A549 (cell line): ENCODE results near the gene SULF2. TPM values are rescaled to one million over a fixed set of nuclear protein-coding genes. Genes with fewer than 3 reads are reported as not detected.

Source experiments
- ATAC-seq, 2 experiments: fragments of 200-7000 bp in 1 of 2; fragments of >200 bp in 1 of 2; cut with Nextera tagmentation in 1 of 2; cut with Tn5 transposase in 1 of 2; 3 replicates each; pipeline versions ENCODE4 v1.8.0 to v1.9.1; 2018 to 2020; ENCODE audit warnings: mild to moderate bottlenecking in 1 of 2, moderate library complexity in 1 of 2
- CTCF ChIA-PET: fragments of 300-600 bp; sonication (Branson Sonifier 250); formaldehyde crosslinking; extraction: SDS; loops from one replicate; lab custom pipeline; 2021; ENCODE audit warnings: antibody characterized with exemption, inconsistent platforms; lab: Yijun Ruan, JAX
- POLR2A ChIA-PET: fragments of 350-600 bp; formaldehyde crosslinking; extraction: SDS; loops from one replicate; lab custom pipeline; 2021; ENCODE audit warnings: antibody characterized with exemption, inconsistent platforms; lab: Yijun Ruan, JAX
- DNase-seq, 2 experiments: peaks; one replicate each; pipeline versions ENCODE4 v3.0.0 to v3.0.0-alpha.2; 2011 to 2016; ENCODE audit warnings: low read depth in 1 of 2, low spot score in 1 of 2
- FAIRE-seq: peaks from 2 replicates; lab custom pipeline; 2011; peaks lifted over from hg19 to GRCh38; lab: Jason Lieb, UNC
- H3K27ac ChIP-seq, 2 experiments: fragments of >200 bp; sonication (Bioruptor Twin); formaldehyde crosslinking; 3 replicates each; pipeline ENCODE4 v1.5.1; 2016 to 2017
- H3K4me1 ChIP-seq: fragments of >200 bp; sonication (Bioruptor Twin); formaldehyde crosslinking; 3 replicates; pipeline ENCODE4 v1.6.1; 2016
- H3K4me2 ChIP-seq: fragments of >200 bp; sonication (Bioruptor Twin); formaldehyde crosslinking; 3 replicates; pipeline ENCODE4 v1.6.1; 2016
- H3K4me3 ChIP-seq: fragments of >200 bp; sonication (Bioruptor Twin); formaldehyde crosslinking; 3 replicates; pipeline ENCODE4 v1.5.1; 2016
- H3K9me3 ChIP-seq: fragments of >200 bp; sonication (Bioruptor Twin); formaldehyde crosslinking; 3 replicates; pipeline ENCODE4 v1.6.1; 2016
- CBX2 ChIP-seq: fragments of 200-600 bp; sonication (generic); IDR thresholded peaks from 2 replicates; pipeline ENCODE4 v1.6.1; 2016; ENCODE audit warnings: low read depth, mild to moderate bottlenecking, borderline replicate concordance
- CBX8 ChIP-seq: fragments of 200-600 bp; sonication (generic); IDR thresholded peaks from 2 replicates; pipeline ENCODE4 v1.6.1; 2016
- CEBPB ChIP-seq, 2 experiments: fragments of >200 bp in 1 of 2; sonication (Bioruptor Twin) in 1 of 2; formaldehyde crosslinking in 1 of 2; IDR thresholded peaks; 2 replicates each; pipeline ENCODE4 v1.6.1; 2012 to 2016
- CHD2 ChIP-seq: fragments of 150-350 bp; IDR thresholded peaks from 2 replicates; pipeline ENCODE4 v1.6.1; 2014; ENCODE audit warnings: low read length; ENCODE audit not compliant: partially characterized antibody
- EHF ChIP-seq: fragments of 250-450 bp; sonication (Bioruptor Pico); IDR thresholded peaks from 2 replicates; pipeline ENCODE4 v1.5.0; 2020; ENCODE audit warnings: mild to moderate bottlenecking
- EHMT2 ChIP-seq: fragments of 200-600 bp; sonication (generic); IDR thresholded peaks from 2 replicates; pipeline ENCODE4 v1.6.1; 2016; ENCODE audit warnings: antibody characterized with exemption, low read depth, mild to moderate bottlenecking, moderate library complexity
- HEYL ChIP-seq: fragments of 250-450 bp; sonication (Bioruptor Pico); IDR thresholded peaks from 2 replicates; pipeline ENCODE4 v1.8.0; 2021; ENCODE audit warnings: mild to moderate bottlenecking, moderate library complexity
- HOXA7 ChIP-seq: fragments of 250-450 bp; sonication (Bioruptor Pico); IDR thresholded peaks from 2 replicates; pipeline ENCODE4 v1.5.0; 2020; ENCODE audit warnings: mild to moderate bottlenecking, moderate library complexity
- HOXB13 ChIP-seq: fragments of 250-450 bp; sonication (Bioruptor Pico); IDR thresholded peaks from 2 replicates; pipeline ENCODE4 v1.5.0; 2020; ENCODE audit warnings: low read depth, mild to moderate bottlenecking, moderate library complexity
- JUN ChIP-seq, 2 experiments: fragments of >200 bp; sonication (Bioruptor Twin); formaldehyde crosslinking; IDR thresholded peaks; 2 replicates in 1 of 2; 3 replicates in 1 of 2; pipeline ENCODE4 v1.6.1; 2016 to 2017
- JUNB ChIP-seq: fragments of >200 bp; sonication (Bioruptor Twin); formaldehyde crosslinking; IDR thresholded peaks from 2 replicates; pipeline ENCODE4 v1.6.1; 2016
- MAFK ChIP-seq: fragments of 450-650 bp; IDR thresholded peaks from 2 replicates; pipeline ENCODE4 v1.6.1; 2014; ENCODE audit not compliant: partially characterized antibody
- MAZ ChIP-seq: fragments of 150-350 bp; IDR thresholded peaks from 2 replicates; pipeline ENCODE4 v1.6.1; 2014; ENCODE audit warnings: antibody characterized with exemption, low read depth, low read length, borderline replicate concordance
- RFX5 ChIP-seq: fragments of 450-650 bp; IDR thresholded peaks from 2 replicates; pipeline ENCODE4 v1.7.1; 2014; ENCODE audit warnings: antibody characterized with exemption, mild to moderate bottlenecking, moderate library complexity
- WGBS: methylation state at CpG from one replicate; pipeline ENCODE4 v1.1.6; 2017; ENCODE audit errors: missing lambda C conversion rate; 5-methylcytosine and 5-hydroxymethylcytosine counted together
- polyA plus RNA-seq, 4 experiments: library from polyadenylated mRNA; depleted of rRNA in 3 of 4; stranded (reverse); fragments of >200 nt; fragmentation: RNase III in 1 of 4; extraction: RNeasy Plus Mini Kit Qiagen cat#74134 plus additional on column Dnase treatment in 1 of 4; gene quantifications; 2 replicates in 3 of 4; 3 replicates in 1 of 4; pipeline ENCODE4 v1.2.3, GENCODE V29; 2011 to 2017
- TF ChIP-seq, protein P1 (sequence below): IDR thresholded peaks from 2 replicates; pipeline ENCODE4 v1.6.1; 2012; ENCODE audit warnings: low read depth, borderline replicate concordance
- TF ChIP-seq, protein P2 (sequence below): fragments of 250-450 bp; sonication (Bioruptor Pico); IDR thresholded peaks from 2 replicates; pipeline ENCODE4 v1.5.0; 2021; ENCODE audit warnings: mild to moderate bottlenecking, moderate library complexity, borderline replicate concordance
- TF ChIP-seq, protein P3 (sequence below): fragments of 250-450 bp; sonication (Bioruptor Pico); IDR thresholded peaks from 2 replicates; pipeline ENCODE4 v1.5.0; 2020; ENCODE audit warnings: low read depth, mild to moderate bottlenecking, moderate library complexity
- TF ChIP-seq, protein P4 (sequence below): fragments of >200 bp; sonication (Bioruptor Twin); formaldehyde crosslinking; IDR thresholded peaks from 2 replicates; pipeline ENCODE4 v1.6.1; 2016
- TF ChIP-seq, protein P5 (sequence below): IDR thresholded peaks from 2 replicates; pipeline ENCODE4 v1.6.1; 2012
- TF ChIP-seq, protein P6 (sequence below): fragments of 200-600 bp; sonication (generic); IDR thresholded peaks from 2 replicates; pipeline ENCODE4 v1.6.1; 2016; ENCODE audit warnings: antibody characterized with exemption, mild to moderate bottlenecking, moderate library complexity
- TF ChIP-seq, protein P7 (sequence below): fragments of >200 bp; sonication (Bioruptor Twin); formaldehyde crosslinking; IDR thresholded peaks from 3 replicates; pipeline ENCODE4 v1.6.1; 2016
- TF ChIP-seq, protein P8 (sequence below): fragments of 150-350 bp; IDR thresholded peaks from 2 replicates; pipeline ENCODE4 v1.6.1; 2014; ENCODE audit warnings: low read depth, mild to moderate bottlenecking, low read length
- TF ChIP-seq, protein P9 (sequence below): fragments of 450-650 bp; IDR thresholded peaks from 2 replicates; pipeline ENCODE4 v1.6.1; 2014; ENCODE audit warnings: antibody characterized with exemption

The SULF2 gene
- polyA plus RNA-seq, 2 of the 4 experiments (the other 2 are of a cell fraction) = 5.8 to 16.8 TPM

DNA sequence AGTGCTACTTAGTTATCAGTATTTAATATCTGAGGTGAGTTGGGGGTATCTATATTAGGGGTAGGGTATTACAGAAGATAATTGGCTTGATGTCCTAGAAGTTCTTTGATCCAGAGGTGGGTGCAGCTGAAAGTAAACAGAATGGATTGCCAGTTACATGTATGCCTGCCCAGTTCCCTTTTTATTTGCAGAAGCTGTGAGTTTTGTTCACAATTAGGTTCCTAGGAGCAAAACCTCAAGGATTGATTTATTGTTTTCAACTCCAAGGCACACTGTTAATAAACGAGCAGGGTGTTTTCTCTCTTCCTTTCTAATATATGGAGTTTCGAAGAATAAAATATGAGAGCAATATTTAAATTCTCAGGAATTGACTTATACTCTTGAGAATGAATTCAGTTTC lies 129.0 kb downstream of the SULF2 start:
- Histone ChIP-seq H3K4me1 (no peaks in the 10 kb centered on the region), H3K4me2 (no peak overlapping the region), H3K27ac (no peak overlapping the region), H3K9me3 (no peaks in the 10 kb centered on the region), H3K4me3 (no peak overlapping the region)
- WGBS = 93% methylated on average over 2 of the region's 2 CpGs
- FAIRE-seq (no peak), ATAC-seq (no peak), DNase-seq (no peak)
- no peak for TF ChIP-seq HEYL
- no peak for TF ChIP-seq HOXA7
- no peak for TF ChIP-seq MAFK
- no peak for TF ChIP-seq CEBPB (IDR thresholded peaks at IDR 0.05)
- no peak for TF ChIP-seq HOXB13 (CRISPR knock-in tag)
- TF ChIP-seq, protein P1, sequence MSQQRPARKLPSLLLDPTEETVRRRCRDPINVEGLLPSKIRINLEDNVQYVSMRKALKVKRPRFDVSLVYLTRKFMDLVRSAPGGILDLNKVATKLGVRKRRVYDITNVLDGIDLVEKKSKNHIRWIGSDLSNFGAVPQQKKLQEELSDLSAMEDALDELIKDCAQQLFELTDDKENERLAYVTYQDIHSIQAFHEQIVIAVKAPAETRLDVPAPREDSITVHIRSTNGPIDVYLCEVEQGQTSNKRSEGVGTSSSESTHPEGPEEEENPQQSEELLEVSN = no peak
- TF ChIP-seq, protein P2, sequence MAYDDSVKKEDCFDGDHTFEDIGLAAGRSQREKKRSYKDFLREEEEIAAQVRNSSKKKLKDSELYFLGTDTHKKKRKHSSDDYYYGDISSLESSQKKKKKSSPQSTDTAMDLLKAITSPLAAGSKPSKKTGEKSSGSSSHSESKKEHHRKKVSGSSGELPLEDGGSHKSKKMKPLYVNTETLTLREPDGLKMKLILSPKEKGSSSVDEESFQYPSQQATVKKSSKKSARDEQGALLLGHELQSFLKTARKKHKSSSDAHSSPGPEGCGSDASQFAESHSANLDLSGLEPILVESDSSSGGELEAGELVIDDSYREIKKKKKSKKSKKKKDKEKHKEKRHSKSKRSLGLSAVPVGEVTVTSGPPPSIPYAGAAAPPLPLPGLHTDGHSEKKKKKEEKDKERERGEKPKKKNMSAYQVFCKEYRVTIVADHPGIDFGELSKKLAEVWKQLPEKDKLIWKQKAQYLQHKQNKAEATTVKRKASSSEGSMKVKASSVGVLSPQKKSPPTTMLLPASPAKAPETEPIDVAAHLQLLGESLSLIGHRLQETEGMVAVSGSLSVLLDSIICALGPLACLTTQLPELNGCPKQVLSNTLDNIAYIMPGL = no peak
- TF ChIP-seq, protein P3, sequence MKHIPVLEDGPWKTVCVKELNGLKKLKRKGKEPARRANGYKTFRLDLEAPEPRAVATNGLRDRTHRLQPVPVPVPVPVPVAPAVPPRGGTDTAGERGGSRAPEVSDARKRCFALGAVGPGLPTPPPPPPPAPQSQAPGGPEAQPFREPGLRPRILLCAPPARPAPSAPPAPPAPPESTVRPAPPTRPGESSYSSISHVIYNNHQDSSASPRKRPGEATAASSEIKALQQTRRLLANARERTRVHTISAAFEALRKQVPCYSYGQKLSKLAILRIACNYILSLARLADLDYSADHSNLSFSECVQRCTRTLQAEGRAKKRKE = no peak
- TF ChIP-seq, protein P4, sequence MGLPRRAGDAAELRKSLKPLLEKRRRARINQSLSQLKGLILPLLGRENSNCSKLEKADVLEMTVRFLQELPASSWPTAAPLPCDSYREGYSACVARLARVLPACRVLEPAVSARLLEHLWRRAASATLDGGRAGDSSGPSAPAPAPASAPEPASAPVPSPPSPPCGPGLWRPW = no peak
- TF ChIP-seq CHD2 = no peak
- no peak for TF ChIP-seq JUN (IDR thresholded peaks at IDR 0.05)
- TF ChIP-seq, protein P5, sequence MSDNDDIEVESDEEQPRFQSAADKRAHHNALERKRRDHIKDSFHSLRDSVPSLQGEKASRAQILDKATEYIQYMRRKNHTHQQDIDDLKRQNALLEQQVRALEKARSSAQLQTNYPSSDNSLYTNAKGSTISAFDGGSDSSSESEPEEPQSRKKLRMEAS = no peak
- TF ChIP-seq, protein P6, sequence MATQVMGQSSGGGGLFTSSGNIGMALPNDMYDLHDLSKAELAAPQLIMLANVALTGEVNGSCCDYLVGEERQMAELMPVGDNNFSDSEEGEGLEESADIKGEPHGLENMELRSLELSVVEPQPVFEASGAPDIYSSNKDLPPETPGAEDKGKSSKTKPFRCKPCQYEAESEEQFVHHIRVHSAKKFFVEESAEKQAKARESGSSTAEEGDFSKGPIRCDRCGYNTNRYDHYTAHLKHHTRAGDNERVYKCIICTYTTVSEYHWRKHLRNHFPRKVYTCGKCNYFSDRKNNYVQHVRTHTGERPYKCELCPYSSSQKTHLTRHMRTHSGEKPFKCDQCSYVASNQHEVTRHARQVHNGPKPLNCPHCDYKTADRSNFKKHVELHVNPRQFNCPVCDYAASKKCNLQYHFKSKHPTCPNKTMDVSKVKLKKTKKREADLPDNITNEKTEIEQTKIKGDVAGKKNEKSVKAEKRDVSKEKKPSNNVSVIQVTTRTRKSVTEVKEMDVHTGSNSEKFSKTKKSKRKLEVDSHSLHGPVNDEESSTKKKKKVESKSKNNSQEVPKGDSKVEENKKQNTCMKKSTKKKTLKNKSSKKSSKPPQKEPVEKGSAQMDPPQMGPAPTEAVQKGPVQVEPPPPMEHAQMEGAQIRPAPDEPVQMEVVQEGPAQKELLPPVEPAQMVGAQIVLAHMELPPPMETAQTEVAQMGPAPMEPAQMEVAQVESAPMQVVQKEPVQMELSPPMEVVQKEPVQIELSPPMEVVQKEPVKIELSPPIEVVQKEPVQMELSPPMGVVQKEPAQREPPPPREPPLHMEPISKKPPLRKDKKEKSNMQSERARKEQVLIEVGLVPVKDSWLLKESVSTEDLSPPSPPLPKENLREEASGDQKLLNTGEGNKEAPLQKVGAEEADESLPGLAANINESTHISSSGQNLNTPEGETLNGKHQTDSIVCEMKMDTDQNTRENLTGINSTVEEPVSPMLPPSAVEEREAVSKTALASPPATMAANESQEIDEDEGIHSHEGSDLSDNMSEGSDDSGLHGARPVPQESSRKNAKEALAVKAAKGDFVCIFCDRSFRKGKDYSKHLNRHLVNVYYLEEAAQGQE = no peak
- TF ChIP-seq EHF (CRISPR knock-in tag) = no peak
- TF ChIP-seq CBX2 = no peak
- no peak for TF ChIP-seq MAZ
- ChIA-PET POLR2A (interaction anchor here (0.6 kb wide), 1 partner anchor 460 kb away, joined by 3 read pairs; no protein-coding TSS in a partner anchor), CTCF (no interaction called here)

DNA sequence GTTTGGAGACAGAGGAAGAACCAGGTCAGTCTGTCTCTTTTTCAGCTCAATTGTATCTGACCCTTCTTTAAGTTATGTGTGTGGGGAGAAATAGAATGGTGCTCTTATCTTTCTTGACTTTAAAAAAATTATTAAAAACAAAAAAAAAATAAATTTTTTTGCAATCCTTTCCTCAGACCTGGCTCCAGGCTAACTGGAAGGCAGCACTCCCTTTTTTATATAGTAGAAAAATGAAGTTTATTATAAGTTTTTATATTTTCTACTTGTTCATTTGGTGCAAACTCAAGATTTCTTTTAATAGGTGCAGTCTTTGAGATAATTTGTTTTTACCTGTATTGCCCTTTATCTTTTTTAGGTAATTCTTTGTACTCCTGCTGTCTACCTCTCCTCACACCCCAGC lies 129.6 kb downstream of the SULF2 start:
- FAIRE-seq = no peak
- ChIA-PET POLR2A (no interaction called here), CTCF (no interaction called here)
- TF ChIP-seq CHD2 (no peak), HOXB13 (CRISPR knock-in tag) (no peak), CBX8 (no peak), RFX5 (no peak), JUNB (no peak), EHMT2 (no peak)
- TF ChIP-seq, protein P7, sequence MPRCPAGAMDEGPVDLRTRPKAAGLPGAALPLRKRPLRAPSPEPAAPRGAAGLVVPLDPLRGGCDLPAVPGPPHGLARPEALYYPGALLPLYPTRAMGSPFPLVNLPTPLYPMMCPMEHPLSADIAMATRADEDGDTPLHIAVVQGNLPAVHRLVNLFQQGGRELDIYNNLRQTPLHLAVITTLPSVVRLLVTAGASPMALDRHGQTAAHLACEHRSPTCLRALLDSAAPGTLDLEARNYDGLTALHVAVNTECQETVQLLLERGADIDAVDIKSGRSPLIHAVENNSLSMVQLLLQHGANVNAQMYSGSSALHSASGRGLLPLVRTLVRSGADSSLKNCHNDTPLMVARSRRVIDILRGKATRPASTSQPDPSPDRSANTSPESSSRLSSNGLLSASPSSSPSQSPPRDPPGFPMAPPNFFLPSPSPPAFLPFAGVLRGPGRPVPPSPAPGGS = no peak
- TF ChIP-seq, protein P8, sequence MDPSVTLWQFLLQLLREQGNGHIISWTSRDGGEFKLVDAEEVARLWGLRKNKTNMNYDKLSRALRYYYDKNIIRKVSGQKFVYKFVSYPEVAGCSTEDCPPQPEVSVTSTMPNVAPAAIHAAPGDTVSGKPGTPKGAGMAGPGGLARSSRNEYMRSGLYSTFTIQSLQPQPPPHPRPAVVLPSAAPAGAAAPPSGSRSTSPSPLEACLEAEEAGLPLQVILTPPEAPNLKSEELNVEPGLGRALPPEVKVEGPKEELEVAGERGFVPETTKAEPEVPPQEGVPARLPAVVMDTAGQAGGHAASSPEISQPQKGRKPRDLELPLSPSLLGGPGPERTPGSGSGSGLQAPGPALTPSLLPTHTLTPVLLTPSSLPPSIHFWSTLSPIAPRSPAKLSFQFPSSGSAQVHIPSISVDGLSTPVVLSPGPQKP = no peak
- TF ChIP-seq, protein P2 = no peak
- TF ChIP-seq, protein P4 = no peak
- TF ChIP-seq, protein P9, sequence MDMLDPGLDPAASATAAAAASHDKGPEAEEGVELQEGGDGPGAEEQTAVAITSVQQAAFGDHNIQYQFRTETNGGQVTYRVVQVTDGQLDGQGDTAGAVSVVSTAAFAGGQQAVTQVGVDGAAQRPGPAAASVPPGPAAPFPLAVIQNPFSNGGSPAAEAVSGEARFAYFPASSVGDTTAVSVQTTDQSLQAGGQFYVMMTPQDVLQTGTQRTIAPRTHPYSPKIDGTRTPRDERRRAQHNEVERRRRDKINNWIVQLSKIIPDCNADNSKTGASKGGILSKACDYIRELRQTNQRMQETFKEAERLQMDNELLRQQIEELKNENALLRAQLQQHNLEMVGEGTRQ = no peak

More for the DNA sequence above, 129.6 kb downstream of the SULF2 start:
- H3K4me2 ChIP-seq = no peak overlapping the region
- ATAC-seq (no peak), DNase-seq (no peak)
- no peak overlapping the region for H3K4me3 ChIP-seq
- H3K4me1 ChIP-seq = no peaks in the 10 kb centered on the region
- no peak overlapping the region for H3K27ac ChIP-seq
- no peaks in the 10 kb centered on the region for H3K9me3 ChIP-seq
